ENCODE results near the gene ATP9A. TPM values are rescaled to one million over a fixed set of nuclear protein-coding genes. Genes with fewer than 3 reads are reported as not detected.

Gene ATP9A
- total RNA-seq, 6 experiments from 2014 or later: 21.4 to 34.0 (median 22.8) TPM

GRCh38 chr20:51695574-51696303 is 72.5 kb downstream of the ATP9A start:
- Mint-ChIP-seq H3K27me3 (ENCODE audit: insufficient read depth) (no peaks in the 10 kb centered on the region), H3K9me3 (no peaks in the 10 kb centered on the region), H3K4me1 (ENCODE audit: low read depth) (peaks cover 33% of the 10 kb centered on the region), H3K27ac (peak overlapping the region; percentile 94), H3K36me3 (ENCODE audit: low read depth) (peaks cover 16% of the 10 kb centered on the region), H3K4me3 (peak overlapping the region; percentile 84)
- peak; percentile 82 for DNase-seq
- TF ChIP-seq CTCF (IDR thresholded peaks at IDR 0.05): no peak

GRCh38 chr20:51692806-51693400 is 75.3 kb downstream of the ATP9A start:
- peaks cover 33% of the 10 kb centered on the region for H3K4me1 Mint-ChIP-seq (ENCODE audit: low read depth)
- DNase-seq: no peak
- H3K36me3 Mint-ChIP-seq (ENCODE audit: low read depth): peaks cover 16% of the 10 kb centered on the region
- TF ChIP-seq CTCF (IDR thresholded peaks at IDR 0.05): no peak
- H3K4me3 Mint-ChIP-seq: no peak overlapping the region; the same call in 1 of the 2 replicates
- no peaks in the 10 kb centered on the region for H3K27me3 Mint-ChIP-seq (ENCODE audit: insufficient read depth)
- no peak overlapping the region for H3K27ac Mint-ChIP-seq
- no peaks in the 10 kb centered on the region for H3K9me3 Mint-ChIP-seq

GRCh38 chr20:51691703-51692102 is 76.5 kb downstream of the ATP9A start:
- H3K4me1 Mint-ChIP-seq (ENCODE audit: low read depth): peaks cover 33% of the 10 kb centered on the region
- DNase-seq: no peak
- H3K36me3 Mint-ChIP-seq (ENCODE audit: low read depth): peaks cover 21% of the 10 kb centered on the region
- no peaks in the 10 kb centered on the region for H3K9me3 Mint-ChIP-seq
- no peak overlapping the region for H3K27ac Mint-ChIP-seq
- no peak for TF ChIP-seq CTCF (IDR thresholded peaks at IDR 0.05)
- no peaks in the 10 kb centered on the region for H3K27me3 Mint-ChIP-seq (ENCODE audit: insufficient read depth)
- no peak overlapping the region for H3K4me3 Mint-ChIP-seq

- Mint-ChIP-seq H3K4me3 (no peak overlapping the region), H3K27me3 (ENCODE audit: insufficient read depth) (no peaks in the 10 kb centered on the region), H3K27ac (no peak overlapping the region), H3K4me1 (ENCODE audit: low read depth) (peaks cover 31% of the 10 kb centered on the region), H3K9me3 (no peaks in the 10 kb centered on the region), H3K36me3 (ENCODE audit: low read depth) (peaks cover 29% of the 10 kb centered on the region)
- no peak for DNase-seq
- no peak for TF ChIP-seq CTCF (IDR thresholded peaks at IDR 0.05)
These were observed 79.5 kb downstream of the ATP9A start for GRCh38 chr20:51688600-51689244.

- no peak overlapping the region for H3K4me3 Mint-ChIP-seq
- TF ChIP-seq CTCF (IDR thresholded peaks at IDR 0.05): no peak
- no peaks in the 10 kb centered on the region for H3K27me3 Mint-ChIP-seq (ENCODE audit: insufficient read depth)
- H3K4me1 Mint-ChIP-seq (ENCODE audit: low read depth): peaks cover 34% of the 10 kb centered on the region
- H3K27ac Mint-ChIP-seq: peak overlapping the region; percentile 80; the same call in 1 of the 2 replicates
- no peaks in the 10 kb centered on the region for H3K9me3 Mint-ChIP-seq
- H3K36me3 Mint-ChIP-seq (ENCODE audit: low read depth): peaks cover 23% of the 10 kb centered on the region
- DNase-seq: no peak
These were observed 80.6 kb downstream of the ATP9A start for GRCh38 chr20:51687630-51688029.

Measured in HFFc6 (cell line).